ENCODE data around the gene PPP3R2. TPM values are rescaled to one million over a fixed set of nuclear protein-coding genes. Genes with fewer than 3 reads are reported as not detected.
A peak's percentile ranks its signal among the peaks of the same experiment; 100 is the strongest.

The PPP3R2 gene
- total RNA-seq, 2 experiments from 2014 or later = not detected

DNA sequence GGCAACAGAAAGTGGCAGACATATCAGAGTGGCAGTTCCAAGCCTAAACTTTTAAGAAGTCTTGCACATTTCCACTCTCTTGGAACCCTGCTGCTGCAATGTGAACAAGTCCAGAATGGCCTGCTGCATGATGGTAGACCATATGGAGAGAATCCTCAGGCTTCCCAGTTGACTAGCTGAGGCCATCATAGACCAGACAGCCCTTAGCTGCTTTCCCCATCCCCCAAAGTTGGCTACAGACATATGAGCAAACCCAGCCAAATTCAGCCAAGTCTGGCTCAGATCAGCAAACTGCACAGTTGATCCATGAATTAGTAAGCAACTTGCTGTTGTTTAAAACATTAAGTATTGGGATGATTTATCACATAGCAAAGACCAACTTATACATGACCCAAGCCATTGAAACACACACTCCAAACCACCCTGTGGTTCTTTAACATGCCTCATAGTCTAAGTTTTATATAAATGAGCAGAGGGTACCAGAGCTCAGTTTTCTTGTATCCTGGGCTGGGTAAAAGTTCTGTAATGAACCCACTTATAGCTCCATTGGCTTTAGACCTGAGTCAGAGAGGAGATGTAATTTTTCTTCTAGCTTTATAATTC, 19.9 kb downstream of the PPP3R2 start:
- Histone ChIP-seq H3K27ac (ENCODE audit: low read depth in 1 of 2, low read length in 2 of 2) (no peak overlapping the region), H3K4me3 (ENCODE audit: low read length) (no peak overlapping the region), H3K4me1 (ENCODE audit: insufficient read depth, low read length) (peaks cover 36% of the 10 kb centered on the region), H3K36me3 (ENCODE audit: insufficient read depth, low read length) (no peaks in the 10 kb centered on the region), H3K27me3 (ENCODE audit: control insufficient read depth in 1 of 2, insufficient read depth in 2 of 2, low read length in 2 of 2) (no peaks in the 10 kb centered on the region), H3K9me3 (ENCODE audit: control insufficient read depth in 1 of 2, insufficient read depth in 1 of 2, low read length in 2 of 2) (no peaks in the 10 kb centered on the region)
- DNase-seq = no peak
- CTCF ChIA-PET = no interaction called here
- Mint-ChIP-seq H3K27me3 (no peaks in the 10 kb centered on the region), H3K4me3 (no peak overlapping the region), H3K9me3 (no peaks in the 10 kb centered on the region), H3K27ac (peak overlapping the region; percentile 91), H3K4me1 (ENCODE audit: low read depth) (peaks cover 60% of the 10 kb centered on the region), H3K36me3 (ENCODE audit: low read depth) (no peaks in the 10 kb centered on the region)
- intact Hi-C loops (cut with DNase I, micrococcal nuclease) = no loop called here
- TF ChIP-seq, protein P1, sequence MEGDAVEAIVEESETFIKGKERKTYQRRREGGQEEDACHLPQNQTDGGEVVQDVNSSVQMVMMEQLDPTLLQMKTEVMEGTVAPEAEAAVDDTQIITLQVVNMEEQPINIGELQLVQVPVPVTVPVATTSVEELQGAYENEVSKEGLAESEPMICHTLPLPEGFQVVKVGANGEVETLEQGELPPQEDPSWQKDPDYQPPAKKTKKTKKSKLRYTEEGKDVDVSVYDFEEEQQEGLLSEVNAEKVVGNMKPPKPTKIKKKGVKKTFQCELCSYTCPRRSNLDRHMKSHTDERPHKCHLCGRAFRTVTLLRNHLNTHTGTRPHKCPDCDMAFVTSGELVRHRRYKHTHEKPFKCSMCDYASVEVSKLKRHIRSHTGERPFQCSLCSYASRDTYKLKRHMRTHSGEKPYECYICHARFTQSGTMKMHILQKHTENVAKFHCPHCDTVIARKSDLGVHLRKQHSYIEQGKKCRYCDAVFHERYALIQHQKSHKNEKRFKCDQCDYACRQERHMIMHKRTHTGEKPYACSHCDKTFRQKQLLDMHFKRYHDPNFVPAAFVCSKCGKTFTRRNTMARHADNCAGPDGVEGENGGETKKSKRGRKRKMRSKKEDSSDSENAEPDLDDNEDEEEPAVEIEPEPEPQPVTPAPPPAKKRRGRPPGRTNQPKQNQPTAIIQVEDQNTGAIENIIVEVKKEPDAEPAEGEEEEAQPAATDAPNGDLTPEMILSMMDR (IDR thresholded peaks at IDR 0.05) = no peak
- POLR2A ChIA-PET = interaction anchor here (0.9 to 2.6 kb wide), 2 partner anchors 41 to 176 kb away, joined by 4 to 13 read pairs; partner anchors contain the start of genes MRPL50, RNF20 and ZNF189
- no peak for ATAC-seq (ENCODE audit: poor library complexity)

DNA sequence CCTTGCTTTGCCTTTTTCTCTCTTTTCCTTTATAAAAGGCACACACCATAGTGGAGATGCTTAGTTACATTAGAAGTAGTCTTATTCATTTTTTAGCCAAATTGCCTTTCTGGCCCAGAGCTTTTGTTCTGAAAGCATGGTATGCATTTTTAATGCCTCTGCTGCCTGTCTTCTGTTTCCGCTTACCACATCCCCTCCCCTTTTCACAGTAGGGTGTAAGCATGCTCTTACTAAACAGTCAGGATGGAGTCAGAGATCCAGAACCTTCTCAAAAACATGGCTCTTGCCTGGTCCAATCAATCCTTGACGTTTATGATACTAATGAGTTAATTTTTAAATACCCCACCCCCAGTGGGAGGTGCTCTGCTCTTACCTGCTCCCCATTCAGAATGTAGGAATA, 22.5 kb downstream of the PPP3R2 start:
- ATAC-seq (ENCODE audit: poor library complexity) (no peak), DNase-seq (peak in 2 of 14 experiments; percentile 21 to 30)
- H3K4me1 ChIP-seq (ENCODE audit: insufficient read depth, low read length) = peaks cover 41% of the 10 kb centered on the region
- H3K27me3 ChIP-seq (ENCODE audit: control insufficient read depth in 1 of 2, insufficient read depth in 2 of 2, low read length in 2 of 2) = no peaks in the 10 kb centered on the region
- no peaks in the 10 kb centered on the region for H3K27me3 Mint-ChIP-seq
- TF ChIP-seq, protein P1 (IDR thresholded peaks at IDR 0.05) = no peak
- no peak overlapping the region for H3K4me3 ChIP-seq (ENCODE audit: low read length)
- H3K9me3 ChIP-seq (ENCODE audit: control insufficient read depth in 1 of 2, insufficient read depth in 1 of 2, low read length in 2 of 2) = no peaks in the 10 kb centered on the region
- ChIA-PET CTCF (no interaction called here), POLR2A (interaction anchor here (1.6 to 2.6 kb wide), 4 partner anchors 30 to 174 kb away, joined by 4 to 13 read pairs (median 6); partner anchors contain the start of genes MRPL50, RNF20 and ZNF189)
- H3K9me3 Mint-ChIP-seq = no peaks in the 10 kb centered on the region
- peaks cover 83% of the 10 kb centered on the region for H3K4me1 Mint-ChIP-seq (ENCODE audit: low read depth)
- peak overlapping the region; percentile 91 for H3K27ac Mint-ChIP-seq
- peak overlapping the region; percentile 40 for H3K4me3 Mint-ChIP-seq
- H3K36me3 Mint-ChIP-seq (ENCODE audit: low read depth) = peaks cover 3% of the 10 kb centered on the region
- H3K27ac ChIP-seq (ENCODE audit: low read depth in 1 of 2, low read length in 2 of 2) = peak overlapping the region in 1 of 2 donors; percentile 65
- H3K36me3 ChIP-seq (ENCODE audit: insufficient read depth, low read length) = peaks cover 5% of the 10 kb centered on the region
- intact Hi-C loops (cut with DNase I, micrococcal nuclease) = no loop called here

DNA sequence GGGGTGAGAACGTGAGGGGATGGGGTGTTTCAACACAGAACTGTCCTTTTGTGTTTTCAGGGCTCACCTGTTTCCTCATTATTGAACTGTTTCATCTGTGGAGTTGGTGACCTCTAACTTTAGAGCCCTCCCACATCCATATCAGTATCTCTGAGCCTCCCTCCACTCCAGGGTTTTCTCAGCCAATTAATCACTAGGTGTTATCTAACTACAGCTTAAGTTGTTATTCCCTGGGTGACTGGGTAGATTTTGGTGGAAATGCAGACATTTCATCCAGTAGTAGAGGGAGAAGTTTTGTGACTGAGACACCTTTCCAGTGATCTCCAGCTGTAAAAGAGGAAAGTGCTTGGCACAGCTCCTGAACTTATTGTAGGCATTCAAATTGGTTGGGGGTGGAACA, 23.7 kb downstream of the PPP3R2 start:
- Mint-ChIP-seq H3K4me1 (ENCODE audit: low read depth) (peaks cover 89% of the 10 kb centered on the region), H3K27ac (peak overlapping the region; percentile 91), H3K4me3 (peak overlapping the region; percentile 38)

More for the DNA sequence above, 23.7 kb downstream of the PPP3R2 start:
- H3K27me3 Mint-ChIP-seq = no peaks in the 10 kb centered on the region
- intact Hi-C loops (cut with DNase I, micrococcal nuclease) = no loop called here
- Histone ChIP-seq H3K4me1 (ENCODE audit: insufficient read depth, low read length) (peaks cover 41% of the 10 kb centered on the region), H3K27me3 (ENCODE audit: control insufficient read depth in 1 of 2, insufficient read depth in 2 of 2, low read length in 2 of 2) (no peaks in the 10 kb centered on the region), H3K4me3 (ENCODE audit: low read length) (no peak overlapping the region), H3K36me3 (ENCODE audit: insufficient read depth, low read length) (peaks cover 5% of the 10 kb centered on the region), H3K9me3 (ENCODE audit: control insufficient read depth in 1 of 2, insufficient read depth in 1 of 2, low read length in 2 of 2) (no peaks in the 10 kb centered on the region), H3K27ac (ENCODE audit: low read depth in 1 of 2, low read length in 2 of 2) (peak overlapping the region; percentile 44 to 65)
- TF ChIP-seq, protein P1 (IDR thresholded peaks at IDR 0.05) = no peak
- H3K9me3 Mint-ChIP-seq = no peaks in the 10 kb centered on the region
- ATAC-seq (ENCODE audit: poor library complexity) (no peak), DNase-seq (no peak)
- POLR2A ChIA-PET = interaction anchor here (1.7 to 2.1 kb wide), 2 partner anchors 38 to 172 kb away, joined by 8 to 9 read pairs; partner anchors contain the start of genes MRPL50, RNF20 and ZNF189
- CTCF ChIA-PET = no interaction called here
- peaks cover 14% of the 10 kb centered on the region for H3K36me3 Mint-ChIP-seq (ENCODE audit: low read depth)
